ENCODE data around the gene MCMBP.

MCMBP gene

GRCh38 chr10:119784340-119785067 is 88.1 kb downstream of the MCMBP start:
- TF ChIP-seq EZH2 (optimal IDR thresholded peaks at IDR 0.05; ENCODE audit: low read depth, low read length) (no peak), CTCF (IDR thresholded peaks at IDR 0.05; ENCODE audit: low read length) (no peak), EZH2phosphoT487 (IDR thresholded peaks at IDR 0.05; ENCODE audit: low read length) (no peak)
- Histone ChIP-seq H3K9ac (ENCODE audit: low read length) (no peak overlapping the region), H3K36me3 (replicated peaks; ENCODE audit: insufficient read depth, low read length) (no peaks in the 10 kb centered on the region), H3K9me2 (replicated peaks; ENCODE audit: insufficient read depth, low read length) (no peaks in the 10 kb centered on the region), H3K79me2 (ENCODE audit: low read length) (no peaks in the 10 kb centered on the region), H3K4me2 (ENCODE audit: low read depth, low read length) (no peak overlapping the region), H3K4me1 (ENCODE audit: low read length) (no peaks in the 10 kb centered on the region), H2AFZ (ENCODE audit: low read length) (no peak overlapping the region), H3F3A (ENCODE audit: insufficient read depth, low read length) (no peaks in the 10 kb centered on the region), H4K20me1 (ENCODE audit: insufficient read depth, low read length) (no peaks in the 10 kb centered on the region), H3K27ac (ENCODE audit: low read length) (peak overlapping the region; percentile 33; the same call in 1 of the 2 replicates), H3K4me3 (ENCODE audit: low read length) (no peak overlapping the region), H3K27me3 (replicated peaks; ENCODE audit: insufficient read depth, low read length) (no peaks in the 10 kb centered on the region), H3K9me3 (replicated peaks; ENCODE audit: insufficient read depth, low read length) (no peaks in the 10 kb centered on the region)
- no peak for DNase-seq

- no peak for DNase-seq
- no peak overlapping the region for H3K9ac ChIP-seq (ENCODE audit: low read length)
- H2AFZ ChIP-seq (ENCODE audit: low read length), result no peak overlapping the region
- no peaks in the 10 kb centered on the region for H3K9me2 ChIP-seq (replicated peaks; ENCODE audit: insufficient read depth, low read length)
- no peaks in the 10 kb centered on the region for H3F3A ChIP-seq (ENCODE audit: insufficient read depth, low read length)
- no peaks in the 10 kb centered on the region for H3K36me3 ChIP-seq (replicated peaks; ENCODE audit: insufficient read depth, low read length)
- H3K9me3 ChIP-seq (replicated peaks; ENCODE audit: insufficient read depth, low read length), result no peaks in the 10 kb centered on the region
- H3K27ac ChIP-seq (ENCODE audit: low read length), result no peak overlapping the region
- no peaks in the 10 kb centered on the region for H3K4me1 ChIP-seq (ENCODE audit: low read length)
- H3K79me2 ChIP-seq (ENCODE audit: low read length), result no peaks in the 10 kb centered on the region
- no peaks in the 10 kb centered on the region for H3K27me3 ChIP-seq (replicated peaks; ENCODE audit: insufficient read depth, low read length)
- H3K4me3 ChIP-seq (ENCODE audit: low read length), result no peak overlapping the region
- no peaks in the 10 kb centered on the region for H4K20me1 ChIP-seq (ENCODE audit: insufficient read depth, low read length)
- TF ChIP-seq CTCF (IDR thresholded peaks at IDR 0.05; ENCODE audit: low read length) (no peak), EZH2 (optimal IDR thresholded peaks at IDR 0.05; ENCODE audit: low read depth, low read length) (no peak), EZH2phosphoT487 (IDR thresholded peaks at IDR 0.05; ENCODE audit: low read length) (no peak)
- H3K4me2 ChIP-seq (ENCODE audit: low read depth, low read length), result no peak overlapping the region
Measured at GRCh38 chr10:119783665-119784027, 89.0 kb downstream of the MCMBP start.

- TF ChIP-seq EZH2 (optimal IDR thresholded peaks at IDR 0.05; ENCODE audit: low read depth, low read length), result no peak
- no peak for TF ChIP-seq EZH2phosphoT487 (IDR thresholded peaks at IDR 0.05; ENCODE audit: low read length)
- Histone ChIP-seq H3K36me3 (replicated peaks; ENCODE audit: insufficient read depth, low read length) (no peaks in the 10 kb centered on the region), H3K9ac (ENCODE audit: low read length) (no peak overlapping the region), H3K4me2 (ENCODE audit: low read depth, low read length) (no peak overlapping the region), H3K4me1 (ENCODE audit: low read length) (no peaks in the 10 kb centered on the region), H3K79me2 (ENCODE audit: low read length) (no peaks in the 10 kb centered on the region), H3K27me3 (replicated peaks; ENCODE audit: insufficient read depth, low read length) (no peaks in the 10 kb centered on the region), H2AFZ (ENCODE audit: low read length) (no peak overlapping the region), H3F3A (ENCODE audit: insufficient read depth, low read length) (no peaks in the 10 kb centered on the region), H4K20me1 (ENCODE audit: insufficient read depth, low read length) (no peaks in the 10 kb centered on the region), H3K9me3 (replicated peaks; ENCODE audit: insufficient read depth, low read length) (no peaks in the 10 kb centered on the region), H3K4me3 (ENCODE audit: low read length) (no peak overlapping the region), H3K27ac (ENCODE audit: low read length) (no peak overlapping the region), H3K9me2 (replicated peaks; ENCODE audit: insufficient read depth, low read length) (no peaks in the 10 kb centered on the region)
- no peak for DNase-seq
Measured at GRCh38 chr10:119782981-119783664, 89.5 kb downstream of the MCMBP start.

- no peaks in the 10 kb centered on the region for H3K4me1 ChIP-seq (ENCODE audit: low read length)
Measured at GRCh38 chr10:119781498-119781897, 91.1 kb downstream of the MCMBP start.

More at GRCh38 chr10:119781498-119781897, 91.1 kb downstream of the MCMBP start:
- no peaks in the 10 kb centered on the region for H3K9me3 ChIP-seq (replicated peaks; ENCODE audit: insufficient read depth, low read length)
- DNase-seq, result no peak
- no peak for TF ChIP-seq EZH2 (optimal IDR thresholded peaks at IDR 0.05; ENCODE audit: low read depth, low read length)
- no peak for TF ChIP-seq CTCF (IDR thresholded peaks at IDR 0.05; ENCODE audit: low read length)
- TF ChIP-seq EZH2phosphoT487 (IDR thresholded peaks at IDR 0.05; ENCODE audit: low read length), result no peak
- H3K9me2 ChIP-seq (replicated peaks; ENCODE audit: insufficient read depth, low read length), result no peaks in the 10 kb centered on the region
- no peak overlapping the region for H3K4me3 ChIP-seq (ENCODE audit: low read length)
- no peak overlapping the region for H3K4me2 ChIP-seq (ENCODE audit: low read depth, low read length)
- no peaks in the 10 kb centered on the region for H3K79me2 ChIP-seq (ENCODE audit: low read length)
- H3K27me3 ChIP-seq (replicated peaks; ENCODE audit: insufficient read depth, low read length), result no peaks in the 10 kb centered on the region
- H3K9ac ChIP-seq (ENCODE audit: low read length), result no peak overlapping the region
- no peak overlapping the region for H3K27ac ChIP-seq (ENCODE audit: low read length)
- no peaks in the 10 kb centered on the region for H3K36me3 ChIP-seq (replicated peaks; ENCODE audit: insufficient read depth, low read length)
- H3F3A ChIP-seq (ENCODE audit: insufficient read depth, low read length), result no peaks in the 10 kb centered on the region
- no peaks in the 10 kb centered on the region for H4K20me1 ChIP-seq (ENCODE audit: insufficient read depth, low read length)
- no peak overlapping the region for H2AFZ ChIP-seq (ENCODE audit: low read length)

All from MM.1S (cell line).